GM18520 (cell line): ENCODE measurements around the gene INTU.
"Not testable (repeated sequence)": the region's sequence is repeated elsewhere in the genome, so short reads cannot be mapped to it uniquely, and the experiment has no call there.

Source experiments
- ATAC-seq: cut with Tn5 transposase; IDR thresholded peaks from one replicate; pipeline ENCODE4 v1.9.1; 2021; ENCODE audit not compliant: unreplicated experiment

The INTU gene

DNA sequence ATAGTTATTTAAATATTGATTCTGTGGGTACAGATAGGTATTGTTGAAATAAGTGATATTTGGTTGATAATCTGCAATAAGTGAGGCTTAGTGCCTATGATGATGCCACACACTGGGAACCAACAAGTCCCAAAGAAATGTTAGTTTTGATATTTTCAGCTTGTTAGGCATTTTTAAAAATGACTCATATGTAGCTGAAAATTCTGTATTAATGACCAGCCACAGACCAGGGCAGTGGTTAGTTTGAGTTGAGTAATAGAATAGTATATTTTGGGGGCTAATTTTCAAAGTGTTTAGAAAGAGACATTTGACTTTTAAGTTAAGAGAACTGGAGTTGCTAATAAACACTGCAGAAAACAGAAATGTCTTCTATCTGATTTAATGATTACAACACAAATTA, 9.4 kb downstream of the INTU start:
- no peak for ATAC-seq

DNA sequence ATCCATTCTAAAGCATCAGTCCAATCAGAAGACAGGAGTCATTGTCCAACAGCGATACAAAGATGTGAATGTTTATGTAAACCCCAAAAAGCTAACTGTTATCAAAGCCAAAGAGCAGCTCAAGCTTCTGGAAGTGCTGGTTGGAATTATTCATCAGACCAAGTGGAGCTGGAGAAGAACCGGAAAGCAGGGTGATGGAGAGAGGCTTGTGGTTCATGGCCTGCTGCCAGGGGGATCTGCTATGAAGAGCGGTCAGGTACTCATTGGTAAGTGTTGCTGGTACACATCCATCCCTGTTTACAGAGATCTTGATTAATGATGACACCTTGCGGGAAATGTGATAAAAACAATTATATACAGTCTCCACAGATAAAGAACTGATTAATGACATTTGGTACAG, 11.0 kb downstream of the INTU start:
- no peak for ATAC-seq

DNA sequence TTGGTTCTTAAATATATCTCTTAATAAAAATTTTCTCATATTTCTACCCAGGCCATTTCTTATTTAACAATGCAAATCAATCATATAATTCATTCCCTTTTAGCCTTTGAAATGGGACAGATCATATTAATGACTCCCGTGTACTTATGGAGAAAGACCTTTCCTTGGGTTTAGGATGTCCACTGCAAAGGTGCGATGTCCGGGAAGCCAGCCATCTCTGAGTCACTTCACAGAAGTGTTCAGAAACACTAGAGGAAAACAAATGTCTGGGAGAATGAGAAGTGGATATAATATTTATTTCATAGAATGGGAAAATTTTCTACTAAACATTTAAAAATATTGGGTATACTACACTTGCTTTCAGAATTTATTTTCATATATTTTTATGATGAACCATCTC, 15.3 kb downstream of the INTU start:
- ATAC-seq, result no peak

DNA sequence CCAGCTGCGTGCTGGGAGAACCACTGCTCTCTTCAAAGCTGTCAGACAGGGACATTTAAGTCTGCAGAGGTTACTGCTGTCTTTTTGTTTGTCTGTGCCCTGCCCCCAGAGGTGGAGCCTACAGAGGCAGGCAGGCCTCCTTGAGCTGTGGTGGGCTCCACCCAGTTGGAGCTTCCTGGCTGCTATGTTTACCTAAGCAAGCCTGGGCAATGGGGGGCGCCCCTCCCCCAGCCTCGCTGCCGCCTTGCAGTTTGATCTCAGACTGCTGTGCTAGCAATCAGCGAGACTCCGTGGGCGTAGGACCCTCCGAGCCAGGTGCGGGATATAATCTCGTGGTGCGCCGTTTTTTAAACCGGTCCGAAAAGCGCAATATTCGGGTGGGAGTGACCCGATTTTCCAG, 22.8 kb downstream of the INTU start:
- ATAC-seq, result not testable (repeated sequence)

DNA sequence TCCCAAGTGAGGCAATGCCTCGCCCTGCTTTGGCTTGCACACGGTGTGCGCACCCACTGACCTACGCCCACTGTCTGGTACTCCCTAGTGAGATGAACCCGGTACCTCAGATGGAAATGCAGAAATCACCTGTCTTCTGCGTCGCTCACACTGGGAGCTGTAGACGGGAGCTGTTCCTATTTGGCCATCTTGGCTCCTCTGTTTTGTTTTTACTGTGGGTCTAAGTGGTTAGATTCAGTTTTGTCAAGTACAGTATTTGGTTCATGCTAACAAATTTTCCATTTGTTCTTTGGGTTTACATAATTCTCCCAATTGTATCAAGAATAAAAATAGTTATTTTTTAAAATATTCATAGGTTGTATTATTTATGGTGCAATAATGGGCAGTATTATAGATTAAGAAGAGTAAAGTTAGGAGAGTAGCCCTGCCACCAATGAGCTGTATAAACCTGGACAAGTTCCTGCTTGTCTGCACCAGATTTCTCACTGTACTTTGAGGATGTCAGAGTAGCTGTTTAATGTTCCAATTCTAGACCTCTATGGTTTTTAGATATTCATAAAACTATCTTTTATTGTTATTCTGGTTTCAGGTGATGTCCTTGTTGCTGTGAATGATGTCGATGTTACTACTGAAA, 23.4 kb downstream of the INTU start:
- no peak for ATAC-seq

DNA sequence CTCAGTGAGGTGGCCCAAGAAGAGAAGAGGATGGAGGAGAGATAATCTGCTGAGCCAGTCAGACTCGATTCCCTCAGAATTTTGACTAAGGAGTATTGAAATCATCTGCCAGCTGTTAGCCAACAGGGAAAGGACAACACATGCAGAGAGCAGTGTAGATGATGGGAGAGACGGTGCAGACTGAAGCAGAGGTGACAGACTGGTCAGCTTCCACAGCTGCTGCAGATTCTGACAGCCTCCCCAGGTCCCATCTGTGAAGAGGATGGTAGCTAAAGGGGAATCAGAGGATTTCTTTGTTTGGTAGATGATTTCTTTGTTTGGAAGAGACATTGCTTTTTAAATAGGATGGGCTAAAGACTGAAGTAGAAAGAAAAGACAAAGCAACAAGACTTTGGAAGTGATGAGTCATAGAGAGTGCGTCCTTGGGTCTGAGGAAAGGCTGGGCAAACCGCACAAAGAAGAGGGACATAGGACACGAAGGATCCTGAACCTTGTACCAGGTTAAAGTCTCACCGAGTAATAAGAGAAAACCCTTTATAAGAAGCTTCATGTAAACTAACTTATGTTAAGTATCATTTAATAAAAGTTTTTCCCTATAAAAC, 27.6 kb downstream of the INTU start:
- ATAC-seq, result no peak

DNA sequence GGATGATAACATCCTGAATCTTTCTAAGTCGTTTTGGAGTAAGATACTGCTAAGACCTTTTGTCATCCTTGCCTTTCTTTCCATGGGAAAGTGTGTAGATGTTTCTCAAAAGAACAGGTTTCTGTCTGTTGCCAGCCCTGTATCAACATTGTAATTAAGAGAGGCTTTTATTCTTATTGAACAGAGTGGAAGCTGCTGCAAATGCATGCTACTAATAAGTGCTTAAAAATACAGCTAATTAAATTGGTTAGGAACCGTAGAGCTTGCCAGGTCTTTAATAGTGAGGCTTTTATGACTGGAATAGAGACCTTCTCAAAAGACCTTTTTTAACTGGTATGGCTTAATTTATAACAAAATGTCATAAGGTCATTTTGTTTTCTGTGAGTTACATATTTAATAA, 34.4 kb downstream of the INTU start:
- no peak for ATAC-seq

DNA sequence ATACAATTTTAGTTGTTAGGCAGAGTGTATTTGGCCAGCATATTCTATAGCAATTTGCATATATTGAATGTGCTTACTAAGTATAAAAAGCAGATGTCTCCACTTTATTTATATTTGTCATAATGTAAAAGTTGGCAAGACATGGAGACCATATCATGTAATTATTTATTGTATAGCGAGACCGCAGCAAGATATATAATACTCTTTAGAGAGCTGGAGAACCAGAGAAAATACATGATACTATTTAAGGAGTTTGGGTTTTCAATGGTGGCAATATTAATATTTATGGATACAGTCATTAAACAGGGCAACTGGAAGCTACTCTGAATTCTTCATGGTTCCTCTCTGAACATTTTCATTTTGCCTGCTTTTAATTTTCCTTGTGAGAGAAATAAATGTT, 35.0 kb downstream of the INTU start:
- no peak for ATAC-seq

DNA sequence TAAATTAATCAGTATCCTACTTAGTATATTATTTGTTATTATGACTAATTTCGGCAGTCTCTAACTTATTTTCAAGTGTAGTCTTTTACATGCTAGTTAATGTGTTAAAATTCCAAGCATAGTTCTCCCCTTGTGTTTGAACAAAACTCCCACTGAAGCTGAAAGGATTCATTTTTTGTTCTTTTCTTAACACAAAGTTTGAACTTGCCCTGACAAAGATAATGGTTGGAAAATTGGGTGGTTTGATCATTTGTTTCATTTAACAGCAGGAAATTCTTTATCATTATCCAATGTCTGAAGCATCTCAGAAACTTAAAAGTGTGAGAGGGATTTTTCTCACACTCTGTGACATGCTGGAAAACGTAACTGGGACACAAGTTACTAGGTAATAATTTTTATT, 36.0 kb downstream of the INTU start:
- ATAC-seq, result no peak

DNA sequence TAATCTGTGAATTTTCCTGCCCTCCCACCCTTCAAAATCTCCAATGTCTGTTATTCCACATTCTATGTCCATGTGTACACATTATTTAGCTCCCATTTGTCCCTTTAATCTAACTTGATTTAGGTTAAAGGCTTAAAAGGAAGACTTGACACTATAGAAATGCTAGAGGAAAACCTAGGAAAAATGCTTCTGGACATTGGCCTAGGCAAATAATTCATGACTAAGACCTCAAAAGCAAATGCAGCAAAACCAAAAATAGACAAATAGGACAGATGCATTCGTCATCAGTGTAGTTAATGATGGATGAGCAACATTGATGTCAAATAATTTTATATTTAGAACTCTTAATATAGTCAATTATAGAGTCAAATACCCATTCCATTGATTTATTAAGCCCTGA, 36.9 kb downstream of the INTU start:
- no peak for ATAC-seq

DNA sequence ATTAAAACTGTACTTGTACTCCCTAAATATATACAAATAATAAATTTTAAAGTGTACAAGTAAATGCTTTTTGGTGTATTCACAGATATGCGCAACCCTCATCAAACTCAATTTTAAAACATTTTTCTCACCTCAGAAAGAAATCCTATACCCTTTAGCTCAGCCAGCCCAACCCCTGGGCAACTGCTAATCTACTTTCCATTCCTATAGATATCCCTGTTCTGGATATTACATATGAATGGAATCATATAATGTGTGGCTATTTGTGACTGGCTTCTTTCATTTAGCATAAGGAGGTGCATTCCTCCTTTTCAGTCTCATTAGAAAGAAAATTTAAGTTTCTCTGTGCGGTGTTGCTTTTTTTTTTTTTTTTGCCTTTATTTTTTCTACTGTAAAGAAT, 39.4 kb downstream of the INTU start:
- no peak for ATAC-seq

DNA sequence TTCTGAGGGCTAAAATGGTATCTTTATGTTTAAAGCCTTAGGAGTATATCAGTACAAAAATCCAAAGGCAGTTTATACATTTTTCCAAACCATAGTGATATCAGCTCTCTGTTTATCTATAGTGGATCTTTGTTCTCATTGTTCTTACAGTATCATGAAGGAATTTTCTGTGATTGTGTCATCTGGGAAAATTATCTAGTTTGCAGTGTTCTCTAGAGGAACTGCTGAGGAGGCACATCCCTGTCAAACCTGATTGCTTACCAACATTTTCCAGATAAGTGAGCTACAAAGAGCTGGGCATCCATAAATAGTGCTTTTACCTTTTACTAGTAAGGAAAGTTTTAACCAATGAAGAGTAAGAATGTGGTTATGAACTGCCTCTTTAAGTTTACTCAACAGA, 52.5 kb downstream of the INTU start:
- ATAC-seq, result no peak

DNA sequence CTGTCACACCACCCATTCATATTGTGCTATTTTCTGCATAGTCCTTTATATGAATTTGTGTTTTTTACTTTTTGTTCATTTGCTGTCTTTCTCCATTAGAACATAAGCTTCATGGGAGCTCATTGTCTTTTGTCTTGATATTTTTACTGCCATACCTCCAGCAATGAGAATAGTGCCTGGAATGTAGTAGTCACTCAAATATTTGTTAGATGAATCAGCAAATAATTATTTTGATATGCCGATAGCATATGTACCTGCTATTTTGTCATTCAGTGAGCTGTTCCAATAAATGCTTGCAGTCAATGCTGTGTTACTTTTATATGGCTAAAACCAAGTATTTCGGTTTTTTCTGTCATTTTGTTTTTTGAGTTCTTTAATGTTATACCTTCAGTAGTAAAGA, 53.9 kb downstream of the INTU start:
- ATAC-seq, result no peak

DNA sequence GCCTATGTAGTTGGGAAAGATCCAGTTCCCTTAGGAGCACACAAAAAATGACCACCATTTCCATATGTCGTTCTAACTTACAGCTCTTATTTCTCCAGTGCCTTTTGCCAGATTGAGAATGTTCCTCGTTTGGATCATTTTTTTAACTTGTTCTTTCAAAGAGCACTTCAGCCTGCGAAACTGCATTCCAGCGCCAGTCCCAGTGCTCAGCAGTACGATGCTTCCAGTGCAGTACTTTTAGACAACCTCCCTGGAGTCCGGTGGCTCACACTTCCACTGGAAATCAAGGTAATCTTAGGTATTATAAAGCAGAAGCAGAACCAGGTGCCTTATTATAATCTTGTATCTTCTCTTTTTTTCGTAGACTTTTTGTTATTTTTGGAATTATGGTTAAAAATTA, 54.8 kb downstream of the INTU start:
- ATAC-seq, result no peak

DNA sequence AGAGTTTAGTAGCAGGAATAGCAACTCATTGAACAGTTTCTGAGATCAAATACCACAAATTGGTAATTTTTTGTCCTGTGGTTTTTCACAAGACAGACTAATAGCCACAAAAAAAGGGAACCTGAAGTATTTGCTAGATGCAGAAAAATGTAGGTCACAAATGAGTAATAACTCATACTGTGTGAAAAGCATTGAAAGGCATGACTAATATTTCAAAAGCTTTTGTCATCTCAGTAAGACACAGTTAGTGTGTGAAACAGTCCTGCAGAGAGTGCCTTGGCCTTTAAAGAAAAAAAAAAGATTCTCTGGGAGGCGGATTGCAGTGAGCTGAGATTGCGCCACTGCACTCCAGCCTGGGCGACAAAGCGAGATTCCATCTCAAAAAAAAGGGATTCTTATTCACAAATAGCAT, 66.0 kb downstream of the INTU start:
- peak; percentile 100 for ATAC-seq

DNA sequence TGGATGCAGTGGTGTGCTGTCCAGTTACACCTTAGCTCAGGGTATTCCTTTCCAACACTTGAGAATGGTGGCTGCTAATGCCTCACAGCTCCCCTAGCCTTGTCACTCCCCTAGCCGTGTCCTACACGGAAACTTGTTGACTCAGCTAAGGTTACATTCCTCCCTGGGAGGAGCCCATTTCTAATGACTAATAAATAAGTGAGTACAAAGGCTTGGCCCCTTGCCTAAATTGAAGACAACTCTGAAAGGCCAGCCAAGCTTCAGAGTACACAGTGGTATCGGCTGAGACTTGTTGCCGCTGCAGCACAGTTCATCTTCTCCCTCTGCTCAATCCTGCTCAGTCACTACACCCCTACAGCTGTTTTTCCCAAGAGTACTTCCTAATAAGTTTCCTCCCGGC, 76.2 kb downstream of the INTU start:
- no peak for ATAC-seq

DNA sequence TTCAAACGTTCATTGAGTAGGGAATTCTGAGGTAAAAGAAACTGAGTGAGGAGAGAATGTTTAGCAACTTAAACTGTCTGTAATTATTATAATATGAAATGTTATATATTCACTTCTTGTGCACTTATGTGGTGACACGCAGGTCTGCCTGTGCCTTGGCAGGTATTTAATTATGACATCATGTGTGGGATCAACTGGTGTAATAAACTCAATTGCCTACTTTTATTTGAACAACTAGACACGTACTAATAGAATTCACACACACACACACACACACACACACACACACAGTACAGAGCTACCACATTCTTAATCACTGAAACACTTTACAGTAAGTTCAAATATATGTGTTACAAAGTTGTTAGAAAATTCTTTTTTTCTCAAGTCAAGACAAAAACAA, 76.7 kb downstream of the INTU start:
- no peak for ATAC-seq

DNA sequence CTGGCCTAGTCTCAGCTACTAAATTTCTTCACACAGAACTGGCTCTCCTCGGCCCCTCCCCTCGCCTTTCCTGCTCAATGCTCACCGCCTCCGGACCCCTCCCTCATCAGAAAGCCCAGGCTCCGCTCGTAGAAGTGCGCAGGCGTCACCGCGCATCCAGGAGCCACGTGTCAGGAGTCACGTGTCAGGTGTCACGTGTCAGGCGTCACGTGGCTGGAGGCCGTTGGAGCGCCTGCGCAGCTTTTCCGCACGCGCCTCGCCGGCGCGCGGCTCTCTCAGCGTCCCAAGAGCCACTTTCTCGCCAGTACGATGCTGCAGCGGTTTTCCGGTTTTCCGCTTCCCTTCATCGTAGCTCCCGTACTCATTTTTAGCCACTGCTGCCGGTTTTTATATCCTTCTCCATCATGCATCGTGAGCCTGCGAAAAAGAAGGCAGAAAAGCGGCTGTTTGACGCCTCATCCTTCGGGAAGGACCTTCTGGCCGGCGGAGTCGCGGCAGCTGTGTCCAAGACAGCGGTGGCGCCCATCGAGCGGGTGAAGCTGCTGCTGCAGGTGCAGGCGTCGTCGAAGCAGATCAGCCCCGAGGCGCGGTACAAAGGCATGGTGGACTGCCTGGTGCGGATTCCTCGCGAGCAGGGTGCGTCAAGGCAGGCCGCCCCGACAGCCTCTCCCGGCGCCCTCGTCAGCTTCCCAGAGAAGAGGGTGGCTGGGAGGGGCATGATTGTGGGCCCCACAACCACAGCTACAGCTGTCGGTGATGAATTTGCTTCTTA, 97.6 kb downstream of the INTU start, which contains the start of gene SLC25A31:
SLC25A31 (plus strand) TSS at position 259 of the 772 bp plus-strand sequence; CDS start at position 405, 146 bp downstream.
- no peak for ATAC-seq

DNA sequence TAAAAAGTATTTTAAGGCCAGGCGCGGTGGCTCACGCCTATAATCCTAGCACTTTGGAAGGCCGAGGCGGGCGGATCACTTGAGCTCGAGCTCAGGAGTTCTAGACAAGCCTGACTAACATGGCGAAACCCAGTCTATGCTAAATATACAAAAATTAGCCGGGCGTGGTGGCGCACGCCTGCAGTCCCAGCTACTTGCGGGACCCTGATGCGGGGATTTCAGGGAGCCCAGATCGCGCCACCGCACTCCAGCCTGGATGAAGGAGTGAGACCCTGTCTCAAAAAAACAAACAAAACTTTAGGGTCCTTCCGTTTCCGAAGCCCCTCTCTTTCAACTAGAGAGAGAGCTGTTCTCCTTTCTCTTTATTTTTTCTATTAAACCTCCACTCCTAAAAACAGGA, 98.6 kb downstream of the INTU start:
- no peak for ATAC-seq

DNA sequence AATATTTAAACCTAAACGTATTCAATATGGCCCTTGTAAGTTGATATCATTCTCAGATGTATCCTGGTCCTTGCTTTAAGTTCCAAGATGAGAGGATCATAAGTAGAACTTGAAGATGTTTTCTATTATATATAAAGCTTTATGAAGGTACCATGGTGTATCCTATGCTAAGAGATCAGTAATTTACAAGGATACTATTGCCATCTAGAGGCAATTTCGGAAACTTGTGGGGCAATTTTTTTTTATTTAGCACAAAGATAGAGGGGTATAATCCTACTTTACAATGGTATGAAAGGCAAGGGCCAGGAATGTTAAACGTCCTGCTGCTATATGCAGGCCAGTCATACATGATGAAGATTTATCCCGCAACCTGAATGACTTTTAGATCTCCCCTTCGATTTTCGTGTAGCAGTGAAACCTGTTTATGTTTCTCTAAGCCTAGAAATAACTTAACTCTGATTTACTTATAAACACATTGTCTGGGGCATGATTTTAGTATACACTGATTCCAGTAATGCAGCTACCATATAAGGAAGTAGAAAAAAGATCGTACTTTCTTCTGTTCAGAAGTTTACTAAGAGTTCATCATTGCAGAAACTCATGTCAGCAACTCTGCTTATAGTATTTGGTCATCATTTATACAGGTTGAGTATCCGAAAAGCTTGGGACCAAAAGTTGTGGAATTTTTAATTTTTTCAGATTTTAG, 100.0 kb downstream of the INTU start:
- ATAC-seq, result peak; percentile 76

DNA sequence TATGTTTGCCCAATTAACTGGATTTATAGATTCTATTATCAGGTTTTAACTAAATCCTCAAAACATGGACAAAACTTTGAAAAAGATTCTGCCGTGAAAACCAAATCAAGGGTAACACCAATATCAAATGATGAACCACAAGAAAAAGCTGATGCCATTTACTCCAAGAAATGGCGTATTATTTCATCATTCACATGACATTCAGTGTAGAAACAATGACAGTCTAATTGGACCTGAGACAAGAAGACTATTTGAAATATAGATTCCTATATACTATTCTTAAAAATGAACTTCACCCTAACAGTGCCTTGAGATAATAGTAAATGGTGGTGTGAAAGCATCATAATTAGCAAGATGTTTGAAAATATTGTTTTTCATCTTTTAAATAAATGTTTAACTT, 102.2 kb downstream of the INTU start:
- ATAC-seq, result no peak

DNA sequence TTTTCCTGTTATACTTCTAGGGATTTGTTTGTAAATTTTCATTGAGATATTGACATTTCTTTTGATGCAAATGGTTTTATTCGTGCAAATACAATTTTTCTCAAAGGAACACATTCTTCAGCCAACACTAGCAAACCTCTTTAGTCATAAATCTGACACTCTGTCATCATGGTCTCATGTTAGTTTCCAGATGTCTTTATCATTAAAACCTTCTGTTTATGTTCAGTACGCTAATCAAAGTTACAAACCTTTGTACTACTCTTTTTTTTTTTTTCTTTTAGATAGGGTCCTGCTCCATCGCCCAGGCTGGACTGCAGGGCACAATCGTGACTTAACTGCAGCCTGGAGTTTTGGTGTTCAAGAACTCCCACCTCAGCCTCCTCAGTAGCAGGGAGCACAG, 104.5 kb downstream of the INTU start:
- no peak for ATAC-seq
